Keratinocyte (primary cell): Measurements from ENCODE around the gene ECHS1.

Experiments
- CTCF ChIP-seq, 3 experiments: IDR thresholded peaks in 1 of 3; conservative IDR thresholded peaks in 1 of 3; optimal IDR thresholded peaks in 1 of 3; 2 replicates in 2 of 3; 3 replicates in 1 of 3; pipeline versions ENCODE3 to v1.5.1; 2011; ENCODE audit warnings: low read length in 3 of 3, mild to moderate bottlenecking in 3 of 3, moderate library complexity in 2 of 3, control low read depth in 1 of 3, inconsistent platforms in 1 of 3; ENCODE audit not compliant: insufficient read depth in 2 of 3; ENCODE audit errors: extremely low read depth in 1 of 3
- EZH2 ChIP-seq: IDR thresholded peaks from one replicate; pipeline ENCODE4 v1.6.1; 2012; ENCODE audit warnings: inconsistent platforms, mild to moderate bottlenecking, low read length, moderate library complexity

GRCh38 chr10:133346413-133346812 lies 26.7 kb downstream of the ECHS1 start:
- TF ChIP-seq CTCF (optimal IDR thresholded peaks at IDR 0.05 in 1 of 3, IDR thresholded peaks at IDR 0.05 in 1 of 3, conservative IDR thresholded peaks at IDR 0.05 in 1 of 3; ENCODE audit: extremely low read depth in 1 of 3, insufficient read depth in 2 of 3, low read length in 3 of 3) (no peak), EZH2 (no peak)
